Hepatocyte (in vitro differentiated cells): ENCODE measurements around the gene ATP9B. TPM values are rescaled to one million over a fixed set of nuclear protein-coding genes. Genes with fewer than 3 reads are reported as not detected.
"Not testable (repeated sequence)": the region's sequence is repeated elsewhere in the genome, so short reads cannot be mapped to it uniquely, and the experiment has no call there.

Experiments used
- DNase-seq: peaks from one replicate; pipeline ENCODE4 v3.0.0-alpha.2; 2016; ENCODE audit warnings: low spot score
- H2AFZ ChIP-seq: fragments of 200-600 bp; sonication (generic); 2 replicates; pipeline ENCODE4 v1.6.0; 2016; ENCODE audit warnings: antibody characterized with exemption, mild to moderate bottlenecking
- H3K27ac ChIP-seq: fragments of 200-600 bp; sonication (generic); 2 replicates; pipeline ENCODE4 v1.5.1; 2016; ENCODE audit warnings: mild to moderate bottlenecking
- H3K27me3 ChIP-seq: fragments of 200-600 bp; sonication (generic); 2 replicates; pipeline ENCODE4 v1.6.1; 2016
- H3K36me3 ChIP-seq: fragments of 200-600 bp; sonication (generic); replicated peaks from 2 replicates; pipeline ENCODE4 v1.5.1; 2016; ENCODE audit warnings: low read depth; ENCODE audit not compliant: insufficient read depth
- H3K4me1 ChIP-seq: fragments of 200-600 bp; sonication (generic); 2 replicates; pipeline ENCODE4 v1.5.1; 2016; ENCODE audit warnings: mild to moderate bottlenecking, moderate library complexity; ENCODE audit not compliant: insufficient read depth
- H3K4me2 ChIP-seq: fragments of 200-600 bp; sonication (generic); 2 replicates; pipeline ENCODE4 v1.6.0; 2016
- H3K4me3 ChIP-seq: fragments of 200-600 bp; sonication (generic); 2 replicates; pipeline ENCODE4 v1.5.1; 2016; ENCODE audit warnings: mild to moderate bottlenecking
- H3K79me2 ChIP-seq: fragments of 200-600 bp; sonication (generic); 2 replicates; pipeline ENCODE4 v1.6.0; 2017; ENCODE audit warnings: mild to moderate bottlenecking
- H3K9me2 ChIP-seq: fragments of 200-600 bp; sonication (generic); replicated peaks from 2 replicates; pipeline ENCODE4 v1.6.0; 2017; ENCODE audit warnings: mild to moderate bottlenecking; ENCODE audit not compliant: insufficient read depth
- H3K9me3 ChIP-seq: fragments of 200-600 bp; sonication (generic); 2 replicates; pipeline ENCODE4 v1.5.1; 2016; ENCODE audit warnings: low read depth, mild to moderate bottlenecking
- H4K20me1 ChIP-seq: fragments of 200-600 bp; sonication (generic); 2 replicates; pipeline ENCODE4 v1.6.0; 2016; ENCODE audit warnings: mild to moderate bottlenecking; ENCODE audit not compliant: insufficient read depth, poor library complexity, severe bottlenecking
- CTCF ChIP-seq: fragments of 200-600 bp; sonication (generic); IDR thresholded peaks from 2 replicates; pipeline ENCODE4 v1.5.1; 2016; ENCODE audit warnings: antibody characterized with exemption, mild to moderate bottlenecking; ENCODE audit not compliant: poor library complexity
- EZH2 ChIP-seq: fragments of 200-600 bp; sonication (generic); IDR thresholded peaks from 2 replicates; pipeline ENCODE4 v1.6.1; 2016; ENCODE audit warnings: antibody characterized with exemption, mild to moderate bottlenecking, borderline replicate concordance
- EZH2phosphoT487 ChIP-seq: fragments of 200-600 bp; sonication (generic); IDR thresholded peaks from one replicate; pipeline ENCODE4 v1.6.1; 2018; ENCODE audit warnings: antibody characterized with exemption, mild to moderate bottlenecking, low read depth, moderate library complexity; ENCODE audit not compliant: unreplicated experiment, severe bottlenecking
- WGBS: methylation state at CpG from one replicate; pipeline ENCODE4 v1.1.6; 2016; ENCODE audit warnings: low lambda C conversion rate; ENCODE audit errors: missing lambda C conversion rate; 5-methylcytosine and 5-hydroxymethylcytosine counted together
- polyA plus RNA-seq: library from polyadenylated mRNA; unstranded; fragments of >200 nt; fragmentation: Nextera tagmentation; extraction: Ambion mirVana; gene quantifications from 2 replicates; pipeline ENCODE4 v1.2.1, GENCODE V29; 2016
- total RNA-seq: library from RNA; depleted of rRNA; stranded (reverse); fragments of >200 nt; gene quantifications from 2 replicates; pipeline ENCODE4 v1.2.3, GENCODE V29; 2014

ATP9B gene
- total and polyA plus RNA-seq, 2 experiments from 2014 or later, result 14.6 to 23.8 TPM

- H4K20me1 ChIP-seq, result no peaks in the 10 kb centered on the region
- no peak overlapping the region for H3K4me2 ChIP-seq
- TF ChIP-seq EZH2phosphoT487 (no peak), CTCF (no peak), EZH2 (no peak)
- no peaks in the 10 kb centered on the region for H3K27me3 ChIP-seq
- DNase-seq, result no peak
- no peaks in the 10 kb centered on the region for H3K79me2 ChIP-seq
- H3K4me3 ChIP-seq, result no peak overlapping the region
- H3K36me3 ChIP-seq, result no peaks in the 10 kb centered on the region
- no peak overlapping the region for H2AFZ ChIP-seq
- no peaks in the 10 kb centered on the region for H3K4me1 ChIP-seq
- H3K27ac ChIP-seq, result no peak overlapping the region
- H3K9me3 ChIP-seq, result peaks cover 4% of the 10 kb centered on the region
- H3K9me2 ChIP-seq, result no peaks in the 10 kb centered on the region
- WGBS, result 91% methylated on average over 11 of the region's 11 CpGs
Measured at GRCh38 chr18:79278896-79279295, 209.7 kb downstream of the ATP9B start.

- WGBS, result 93% methylated on average over 11 of the region's 11 CpGs
- H3K36me3 ChIP-seq, result no peaks in the 10 kb centered on the region
- no peak overlapping the region for H3K4me2 ChIP-seq
- H3K27ac ChIP-seq, result no peak overlapping the region
- H3K4me3 ChIP-seq, result no peak overlapping the region
- no peaks in the 10 kb centered on the region for H3K9me3 ChIP-seq
- no peaks in the 10 kb centered on the region for H4K20me1 ChIP-seq
- no peaks in the 10 kb centered on the region for H3K27me3 ChIP-seq
- H2AFZ ChIP-seq, result no peak overlapping the region
- no peaks in the 10 kb centered on the region for H3K79me2 ChIP-seq
- TF ChIP-seq CTCF, result no peak
- no peak for TF ChIP-seq EZH2phosphoT487
- TF ChIP-seq EZH2, result no peak
- DNase-seq, result no peak
- no peaks in the 10 kb centered on the region for H3K4me1 ChIP-seq
- no peaks in the 10 kb centered on the region for H3K9me2 ChIP-seq
Measured at GRCh38 chr18:79283131-79283810, 214.1 kb downstream of the ATP9B start.

- Histone ChIP-seq H3K36me3 (no peaks in the 10 kb centered on the region), H4K20me1 (no peaks in the 10 kb centered on the region), H3K79me2 (no peaks in the 10 kb centered on the region), H3K4me2 (no peak overlapping the region), H3K4me1 (no peaks in the 10 kb centered on the region), H2AFZ (no peak overlapping the region), H3K27ac (no peak overlapping the region), H3K9me2 (no peaks in the 10 kb centered on the region), H3K4me3 (no peak overlapping the region), H3K27me3 (no peaks in the 10 kb centered on the region), H3K9me3 (no peaks in the 10 kb centered on the region)
- no peak for DNase-seq
- TF ChIP-seq EZH2phosphoT487 (no peak), CTCF (no peak), EZH2 (no peak)
- 93% methylated on average over 4 of the region's 4 CpGs for WGBS
Measured at GRCh38 chr18:79283929-79284328, 214.7 kb downstream of the ATP9B start.

- not testable (repeated sequence) for H3K9me3 ChIP-seq, H2AFZ ChIP-seq, H3K27me3 ChIP-seq, H3K36me3 ChIP-seq, H3K27ac ChIP-seq, H3K4me3 ChIP-seq, H4K20me1 ChIP-seq, H3K9me2 ChIP-seq, H3K4me2 ChIP-seq, H3K4me1 ChIP-seq, DNase-seq, H3K79me2 ChIP-seq
- WGBS, result 100% methylated on average over 1 of the region's 1 CpG
Measured at GRCh38 chr18:79285191-79285590, 216.0 kb downstream of the ATP9B start.

- H3K9me3 ChIP-seq, H3K4me3 ChIP-seq, H3K4me1 ChIP-seq, H2AFZ ChIP-seq, H4K20me1 ChIP-seq, H3K9me2 ChIP-seq, H3K27ac ChIP-seq, DNase-seq, H3K36me3 ChIP-seq, H3K79me2 ChIP-seq, H3K4me2 ChIP-seq, H3K27me3 ChIP-seq: not testable (repeated sequence)
- WGBS, result 96% methylated on average over 15 of the region's 15 CpGs
Measured at GRCh38 chr18:79290409-79290808, 221.2 kb downstream of the ATP9B start.
